ENCODE data around the gene NGEF. TPM values are rescaled to one million over a fixed set of nuclear protein-coding genes. Genes with fewer than 3 reads are reported as not detected.

The NGEF gene
- total and polyA plus RNA-seq, 3 experiments from 2014 or later, result 0.38 TPM; not detected in 2

- H3K27me3 Mint-ChIP-seq, result peaks cover 42 to 72% of the 10 kb centered on the region in 2 donors
- Histone ChIP-seq H3K27me3 (ENCODE audit: insufficient read depth, low read length, poor library complexity, severe bottlenecking) (peaks cover 18% of the 10 kb centered on the region), H3K27ac (ENCODE audit: low read depth, low read length) (no peak overlapping the region), H3K36me3 (ENCODE audit: insufficient read depth, low read length) (no peaks in the 10 kb centered on the region), H3K4me1 (ENCODE audit: insufficient read depth, low read length) (no peaks in the 10 kb centered on the region), H3K4me3 (ENCODE audit: low read length) (no peak overlapping the region), H3K9me3 (ENCODE audit: low read length) (no peaks in the 10 kb centered on the region)
- H3K4me3 Mint-ChIP-seq, result peak overlapping the region; percentile 50 to 79 (median 63)
- peaks cover 7 to 12% (median 7%) of the 10 kb centered on the region in 3 donors for H3K4me1 Mint-ChIP-seq
- DNase-seq, result no peak
- ChIA-PET CTCF (no interaction called here), POLR2A (no interaction called here)
- peaks cover 0 to 4% (median 1%) of the 10 kb centered on the region in 3 donors for H3K36me3 Mint-ChIP-seq
- H3K27ac Mint-ChIP-seq, result no peak overlapping the region
- peaks cover 0 to 8% (median 2%) of the 10 kb centered on the region in 5 donors for H3K9me3 Mint-ChIP-seq
Measured at GRCh38 chr2:232928551-232929302, 84.3 kb downstream of the NGEF start.

DNA sequence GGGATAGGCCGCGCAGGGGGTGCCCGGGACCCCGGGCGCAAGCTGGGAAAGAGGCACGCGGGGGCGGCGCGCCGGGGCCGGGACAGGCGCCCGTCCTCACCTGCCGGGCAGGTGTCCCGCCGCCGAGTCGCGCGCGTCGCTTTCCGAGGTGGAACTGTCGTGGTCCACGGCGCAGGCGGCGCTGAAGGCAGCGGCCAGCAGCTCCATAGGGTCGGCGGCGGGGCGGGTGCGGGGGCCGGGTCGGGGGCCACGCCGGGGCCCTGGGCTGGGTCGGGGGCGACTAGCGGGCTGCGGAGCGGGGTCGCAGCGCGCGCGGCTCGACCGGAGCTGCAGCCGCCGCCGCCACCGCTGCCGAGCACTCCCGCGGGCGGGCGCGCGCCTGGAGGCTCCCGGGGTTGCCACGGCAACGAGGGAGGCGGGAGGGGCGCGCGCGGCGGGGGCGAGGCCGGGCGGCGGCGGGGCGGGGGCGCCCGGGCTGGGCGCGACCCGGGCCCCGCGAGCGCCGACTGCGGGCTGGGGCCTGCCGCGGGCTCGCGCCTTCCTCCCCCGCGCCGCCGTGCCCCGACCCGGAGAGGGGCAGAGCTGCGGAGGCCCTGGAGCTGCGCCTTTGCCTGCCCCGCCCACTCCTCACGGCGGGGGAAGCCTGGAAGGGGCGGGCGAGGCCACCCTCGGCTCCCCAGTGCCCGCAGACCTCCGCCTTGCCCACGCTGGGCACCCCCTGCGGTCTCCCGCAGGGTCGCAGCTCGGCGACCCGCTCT lies 85.1 kb downstream of the NGEF start:
- Mint-ChIP-seq H3K9me3 (peaks cover 0 to 8% (median 2%) of the 10 kb centered on the region in 5 donors), H3K36me3 (peaks cover 0 to 4% (median 1%) of the 10 kb centered on the region in 3 donors), H3K4me3 (no peak overlapping the region), H3K27me3 (peaks cover 39 to 67% of the 10 kb centered on the region in 2 donors), H3K27ac (no peak overlapping the region), H3K4me1 (peaks cover 7 to 12% (median 7%) of the 10 kb centered on the region in 3 donors)
- peaks cover 18% of the 10 kb centered on the region for H3K27me3 ChIP-seq (ENCODE audit: insufficient read depth, low read length, poor library complexity, severe bottlenecking)
- no peak for DNase-seq
- H3K4me3 ChIP-seq (ENCODE audit: low read length), result no peak overlapping the region
- POLR2A ChIA-PET, result no interaction called here
- no peak overlapping the region for H3K27ac ChIP-seq (ENCODE audit: low read depth, low read length)
- no peaks in the 10 kb centered on the region for H3K36me3 ChIP-seq (ENCODE audit: insufficient read depth, low read length)
- H3K4me1 ChIP-seq (ENCODE audit: insufficient read depth, low read length), result no peaks in the 10 kb centered on the region
- CTCF ChIA-PET, result no interaction called here
- no peaks in the 10 kb centered on the region for H3K9me3 ChIP-seq (ENCODE audit: low read length)

DNA sequence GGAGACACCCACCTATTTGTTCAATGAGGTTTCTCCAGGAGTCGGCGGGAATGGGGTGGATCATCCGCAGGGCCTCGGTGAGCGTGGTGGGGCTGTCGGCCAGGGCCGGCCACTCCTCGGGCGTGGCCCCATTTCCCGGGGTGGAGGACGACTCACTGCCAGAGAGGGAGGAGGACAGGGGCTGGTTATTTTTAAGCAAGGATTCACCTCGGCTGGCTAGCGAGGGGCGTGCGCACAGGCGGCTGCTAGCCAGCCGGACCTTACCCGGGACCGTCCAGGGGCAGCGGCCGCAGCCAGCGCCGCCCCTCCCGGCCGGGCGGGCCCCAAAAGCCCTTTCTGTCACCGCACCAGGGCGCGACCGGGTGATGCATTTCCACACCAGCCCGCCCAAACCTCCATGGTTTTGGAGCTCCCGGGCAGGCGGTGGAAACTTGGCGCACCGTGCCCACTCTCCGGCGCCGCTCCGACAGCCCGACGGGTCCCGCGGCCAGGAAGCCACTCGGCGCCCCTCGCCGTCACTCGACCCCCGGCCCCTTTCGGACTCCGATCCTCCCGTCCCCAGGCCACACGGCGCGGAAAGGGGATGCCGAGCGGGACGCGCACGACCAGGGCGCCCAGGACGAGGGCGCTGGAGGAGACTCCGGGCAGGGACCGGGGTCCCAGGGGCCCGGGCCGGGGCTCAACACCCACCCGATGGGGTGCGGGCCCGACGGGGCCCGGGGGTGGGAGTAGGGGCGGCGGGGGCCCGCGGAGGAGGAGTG lies 85.8 kb downstream of the NGEF start:
- peaks cover 44 to 65% of the 10 kb centered on the region in 2 donors for H3K27me3 Mint-ChIP-seq
- peak overlapping the region in 6 of 7 donors; percentile 17 to 82 (median 60) for H3K4me3 Mint-ChIP-seq
- peaks cover 0 to 8% (median 2%) of the 10 kb centered on the region in 5 donors for H3K9me3 Mint-ChIP-seq
- peaks cover 0 to 4% (median 1%) of the 10 kb centered on the region in 3 donors for H3K36me3 Mint-ChIP-seq
- Histone ChIP-seq H3K27me3 (ENCODE audit: insufficient read depth, low read length, poor library complexity, severe bottlenecking) (peaks cover 18% of the 10 kb centered on the region), H3K9me3 (ENCODE audit: low read length) (no peaks in the 10 kb centered on the region), H3K4me3 (ENCODE audit: low read length) (no peak overlapping the region), H3K36me3 (ENCODE audit: insufficient read depth, low read length) (no peaks in the 10 kb centered on the region), H3K27ac (ENCODE audit: low read depth, low read length) (no peak overlapping the region), H3K4me1 (ENCODE audit: insufficient read depth, low read length) (no peaks in the 10 kb centered on the region)
- no peak for DNase-seq
- ChIA-PET POLR2A (no interaction called here), CTCF (no interaction called here)
- peaks cover 7 to 12% (median 7%) of the 10 kb centered on the region in 3 donors for H3K4me1 Mint-ChIP-seq
- H3K27ac Mint-ChIP-seq, result no peak overlapping the region

DNA sequence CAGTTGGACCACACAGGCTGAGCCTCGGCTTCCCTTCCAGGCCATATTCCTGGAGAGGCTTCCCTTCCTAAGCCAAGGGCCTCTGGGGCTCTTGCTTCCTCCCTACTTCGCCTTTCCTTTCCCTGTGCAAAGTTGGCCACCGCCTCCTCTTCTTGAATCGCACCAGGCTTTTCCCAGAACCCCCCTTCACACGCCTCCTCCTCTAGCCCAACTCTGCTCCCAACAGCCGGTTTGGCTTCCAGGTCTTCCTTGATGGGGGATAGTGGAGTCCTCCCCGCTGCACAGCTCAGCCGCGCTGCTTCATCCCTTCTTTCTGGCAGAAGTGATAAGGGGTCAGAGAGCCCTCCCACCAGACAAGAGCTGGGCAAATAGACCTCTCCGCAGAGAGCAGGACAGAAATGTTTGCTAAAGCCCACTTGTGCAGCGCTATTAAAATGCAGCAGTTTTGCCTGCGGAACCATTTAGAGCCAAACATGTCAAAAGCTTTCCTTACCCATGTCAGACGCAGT lies 86.6 kb downstream of the NGEF start:
- no peaks in the 10 kb centered on the region for H3K4me1 ChIP-seq (ENCODE audit: insufficient read depth, low read length)
- H3K36me3 ChIP-seq (ENCODE audit: insufficient read depth, low read length), result no peaks in the 10 kb centered on the region
- H3K36me3 Mint-ChIP-seq, result peaks cover 0 to 4% (median 1%) of the 10 kb centered on the region in 3 donors
- no peaks in the 10 kb centered on the region for H3K9me3 ChIP-seq (ENCODE audit: low read length)
- peaks cover 18% of the 10 kb centered on the region for H3K27me3 ChIP-seq (ENCODE audit: insufficient read depth, low read length, poor library complexity, severe bottlenecking)
- no peak overlapping the region for H3K27ac ChIP-seq (ENCODE audit: low read depth, low read length)
- H3K4me3 ChIP-seq (ENCODE audit: low read length), result no peak overlapping the region
- H3K4me3 Mint-ChIP-seq, result peak overlapping the region in 6 of 7 donors; percentile 17 to 82 (median 60)
- no peak for DNase-seq
- peaks cover 0 to 8% (median 2%) of the 10 kb centered on the region in 5 donors for H3K9me3 Mint-ChIP-seq
- ChIA-PET POLR2A (no interaction called here), CTCF (no interaction called here)
- peaks cover 48 to 67% of the 10 kb centered on the region in 2 donors for H3K27me3 Mint-ChIP-seq
- peaks cover 7 to 12% (median 7%) of the 10 kb centered on the region in 3 donors for H3K4me1 Mint-ChIP-seq
- H3K27ac Mint-ChIP-seq, result no peak overlapping the region

- no peak for DNase-seq
- H3K4me1 ChIP-seq (ENCODE audit: insufficient read depth, low read length), result no peaks in the 10 kb centered on the region
- Mint-ChIP-seq H3K27ac (no peak overlapping the region), H3K27me3 (peaks cover 46 to 61% of the 10 kb centered on the region in 2 donors), H3K4me1 (peaks cover 7 to 12% (median 7%) of the 10 kb centered on the region in 3 donors), H3K4me3 (peak overlapping the region in 1 of 7 donors; percentile 20), H3K36me3 (peaks cover 0 to 4% (median 0%) of the 10 kb centered on the region in 3 donors), H3K9me3 (peaks cover 0 to 8% (median 2%) of the 10 kb centered on the region in 5 donors)
- peaks cover 18% of the 10 kb centered on the region for H3K27me3 ChIP-seq (ENCODE audit: insufficient read depth, low read length, poor library complexity, severe bottlenecking)
- POLR2A ChIA-PET, result no interaction called here
- no peak overlapping the region for H3K27ac ChIP-seq (ENCODE audit: low read depth, low read length)
- no peak overlapping the region for H3K4me3 ChIP-seq (ENCODE audit: low read length)
- CTCF ChIA-PET, result interaction anchor here (0.6 kb wide), 1 partner anchor 281 kb away, joined by 3 read pairs; no protein-coding TSS in a partner anchor
- no peaks in the 10 kb centered on the region for H3K9me3 ChIP-seq (ENCODE audit: low read length)
- no peaks in the 10 kb centered on the region for H3K36me3 ChIP-seq (ENCODE audit: insufficient read depth, low read length)
Measured at GRCh38 chr2:232925821-232926156, 87.3 kb downstream of the NGEF start.

DNA sequence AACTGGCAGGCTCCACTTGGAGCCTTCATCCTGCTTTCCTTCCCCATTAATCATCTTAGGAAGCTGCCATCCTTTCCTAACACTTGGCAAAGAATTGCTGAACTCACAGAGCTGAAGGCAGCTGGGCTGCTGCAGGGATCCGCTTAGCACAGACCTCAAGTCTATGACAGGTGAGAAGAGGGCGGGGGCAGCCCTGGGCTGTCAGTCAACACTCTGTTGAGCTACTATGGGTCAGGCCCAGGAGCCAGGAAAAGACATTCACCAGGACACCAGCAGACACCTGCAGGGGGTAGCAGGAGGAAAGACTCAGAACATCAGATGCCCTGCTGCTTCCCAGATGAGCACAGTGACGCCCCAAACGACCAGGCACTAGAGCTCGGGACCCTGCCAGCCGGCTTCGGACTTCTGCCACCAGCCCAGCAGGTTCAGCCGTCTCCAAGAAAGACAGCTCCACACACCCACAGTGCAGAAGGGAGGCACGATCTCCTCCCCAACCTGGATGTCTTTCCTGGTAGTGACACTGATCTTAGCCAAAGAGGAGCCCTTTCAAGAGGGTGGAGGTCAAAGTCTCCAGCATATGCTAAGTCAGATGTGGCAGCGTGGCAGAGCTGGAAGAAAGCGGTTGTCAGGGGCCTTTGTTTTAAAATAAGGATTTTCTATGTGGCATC lies 87.8 kb downstream of the NGEF start:
- peaks cover 7 to 12% (median 7%) of the 10 kb centered on the region in 3 donors for H3K4me1 Mint-ChIP-seq
- CTCF ChIA-PET, result interaction anchor here (0.6 kb wide), 1 partner anchor 282 kb away, joined by 3 read pairs; no protein-coding TSS in a partner anchor
- peaks cover 18% of the 10 kb centered on the region for H3K27me3 ChIP-seq (ENCODE audit: insufficient read depth, low read length, poor library complexity, severe bottlenecking)

DNA sequence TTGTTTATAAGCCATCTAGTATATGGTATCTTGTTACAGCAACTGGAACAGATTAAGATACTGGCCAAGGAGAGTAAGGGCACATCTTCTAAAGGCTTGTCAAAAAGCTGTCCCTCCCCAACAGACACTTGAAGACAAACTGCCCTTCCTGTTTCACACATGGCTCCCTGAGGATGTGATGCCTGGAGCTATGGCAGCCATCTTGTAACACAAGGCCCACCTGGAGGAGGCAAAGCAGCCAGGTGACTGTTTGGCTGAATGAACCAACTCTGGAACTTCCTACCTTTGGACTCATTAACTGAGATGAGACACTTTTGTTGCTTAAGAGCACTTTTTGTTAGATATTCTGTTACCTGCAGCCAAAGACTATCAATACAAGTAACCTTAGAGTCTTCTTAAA lies 88.6 kb downstream of the NGEF start:
- peaks cover 43 to 61% of the 10 kb centered on the region in 2 donors for H3K27me3 Mint-ChIP-seq
- peaks cover 0 to 8% (median 0%) of the 10 kb centered on the region in 5 donors for H3K9me3 Mint-ChIP-seq
- no peaks in the 10 kb centered on the region for H3K4me1 ChIP-seq (ENCODE audit: insufficient read depth, low read length)
- no peak overlapping the region for H3K4me3 Mint-ChIP-seq
- H3K4me3 ChIP-seq (ENCODE audit: low read length), result no peak overlapping the region
- H3K4me1 Mint-ChIP-seq, result peaks cover 7 to 12% (median 7%) of the 10 kb centered on the region in 3 donors
- ChIA-PET CTCF (no interaction called here), POLR2A (no interaction called here)
- no peak overlapping the region for H3K27ac ChIP-seq (ENCODE audit: low read depth, low read length)
- no peak overlapping the region for H3K27ac Mint-ChIP-seq
- no peaks in the 10 kb centered on the region for H3K9me3 ChIP-seq (ENCODE audit: low read length)
- H3K36me3 Mint-ChIP-seq, result peaks cover 0 to 4% (median 0%) of the 10 kb centered on the region in 3 donors
- H3K36me3 ChIP-seq (ENCODE audit: insufficient read depth, low read length), result no peaks in the 10 kb centered on the region
- no peak for DNase-seq
- H3K27me3 ChIP-seq (ENCODE audit: insufficient read depth, low read length, poor library complexity, severe bottlenecking), result peaks cover 23% of the 10 kb centered on the region

More for the DNA sequence above, 87.8 kb downstream of the NGEF start:
- POLR2A ChIA-PET, result no interaction called here
- Histone ChIP-seq H3K4me3 (ENCODE audit: low read length) (no peak overlapping the region), H3K4me1 (ENCODE audit: insufficient read depth, low read length) (no peaks in the 10 kb centered on the region), H3K9me3 (ENCODE audit: low read length) (no peaks in the 10 kb centered on the region), H3K36me3 (ENCODE audit: insufficient read depth, low read length) (no peaks in the 10 kb centered on the region), H3K27ac (ENCODE audit: low read depth, low read length) (no peak overlapping the region)
- H3K36me3 Mint-ChIP-seq, result peaks cover 0 to 4% (median 0%) of the 10 kb centered on the region in 3 donors
- peaks cover 0 to 8% (median 2%) of the 10 kb centered on the region in 5 donors for H3K9me3 Mint-ChIP-seq
- peaks cover 44 to 62% of the 10 kb centered on the region in 2 donors for H3K27me3 Mint-ChIP-seq
- DNase-seq, result no peak
- H3K4me3 Mint-ChIP-seq, result peak overlapping the region in 2 of 7 donors; percentile 34 to 52
- H3K27ac Mint-ChIP-seq, result no peak overlapping the region

All from CD8-positive, alpha-beta memory T cell (primary cell).